GM10847 (cell line): Measurements from ENCODE around the gene MSX1.

ENCODE experiments used
- POLR2A ChIP-seq: IDR thresholded peaks from 2 replicates; pipeline ENCODE4 v1.6.1; 2011; ENCODE audit not compliant: insufficient read length; ENCODE audit errors: extremely low read depth

The MSX1 gene

GRCh38 chr4:4870576-4871241 lies 11.2 kb downstream of the MSX1 start:
- TF ChIP-seq POLR2A = no peak

GRCh38 chr4:4871242-4871572 lies 11.7 kb downstream of the MSX1 start:
- TF ChIP-seq POLR2A = no peak

- TF ChIP-seq POLR2A = no peak
Observed at GRCh38 chr4:4871573-4872313, 12.3 kb downstream of the MSX1 start.

GRCh38 chr4:4872314-4872903 lies 12.9 kb downstream of the MSX1 start:
- TF ChIP-seq POLR2A = no peak

GRCh38 chr4:4873203-4873602 lies 13.7 kb downstream of the MSX1 start:
- TF ChIP-seq POLR2A = no peak

- TF ChIP-seq POLR2A = no peak
Observed at GRCh38 chr4:4874254-4874653, 14.8 kb downstream of the MSX1 start.

- no peak for TF ChIP-seq POLR2A
Observed at GRCh38 chr4:4875147-4875546, 15.7 kb downstream of the MSX1 start.

- no peak for TF ChIP-seq POLR2A
Observed at GRCh38 chr4:4875611-4876010, 16.1 kb downstream of the MSX1 start.

GRCh38 chr4:4876945-4877661 lies 17.6 kb downstream of the MSX1 start:
- TF ChIP-seq POLR2A = no peak

GRCh38 chr4:4880492-4880891 lies 21.0 kb downstream of the MSX1 start:
- TF ChIP-seq POLR2A = no peak

- no peak for TF ChIP-seq POLR2A
Observed at GRCh38 chr4:4881432-4881831, 22.0 kb downstream of the MSX1 start.

GRCh38 chr4:4884611-4885010 lies 25.1 kb downstream of the MSX1 start:
- no peak for TF ChIP-seq POLR2A

GRCh38 chr4:4887426-4887825 lies 28.0 kb downstream of the MSX1 start:
- no peak for TF ChIP-seq POLR2A

- no peak for TF ChIP-seq POLR2A
Observed at GRCh38 chr4:4888695-4889094, 29.2 kb downstream of the MSX1 start.

- no peak for TF ChIP-seq POLR2A
Observed at GRCh38 chr4:4889781-4890180, 30.3 kb downstream of the MSX1 start.

GRCh38 chr4:4890574-4891255 lies 31.2 kb downstream of the MSX1 start:
- no peak for TF ChIP-seq POLR2A

GRCh38 chr4:4893721-4894120 lies 34.3 kb downstream of the MSX1 start:
- TF ChIP-seq POLR2A = no peak
